Measurements from ENCODE around the gene IFIH1. TPM values are rescaled to one million over a fixed set of nuclear protein-coding genes. Genes with fewer than 3 reads are reported as not detected.
A peak's percentile ranks its signal among the peaks of the same experiment; 100 is the strongest.

IFIH1 gene
- total RNA-seq, 1 donor from 2014 or later, result 6.0 TPM

DNA sequence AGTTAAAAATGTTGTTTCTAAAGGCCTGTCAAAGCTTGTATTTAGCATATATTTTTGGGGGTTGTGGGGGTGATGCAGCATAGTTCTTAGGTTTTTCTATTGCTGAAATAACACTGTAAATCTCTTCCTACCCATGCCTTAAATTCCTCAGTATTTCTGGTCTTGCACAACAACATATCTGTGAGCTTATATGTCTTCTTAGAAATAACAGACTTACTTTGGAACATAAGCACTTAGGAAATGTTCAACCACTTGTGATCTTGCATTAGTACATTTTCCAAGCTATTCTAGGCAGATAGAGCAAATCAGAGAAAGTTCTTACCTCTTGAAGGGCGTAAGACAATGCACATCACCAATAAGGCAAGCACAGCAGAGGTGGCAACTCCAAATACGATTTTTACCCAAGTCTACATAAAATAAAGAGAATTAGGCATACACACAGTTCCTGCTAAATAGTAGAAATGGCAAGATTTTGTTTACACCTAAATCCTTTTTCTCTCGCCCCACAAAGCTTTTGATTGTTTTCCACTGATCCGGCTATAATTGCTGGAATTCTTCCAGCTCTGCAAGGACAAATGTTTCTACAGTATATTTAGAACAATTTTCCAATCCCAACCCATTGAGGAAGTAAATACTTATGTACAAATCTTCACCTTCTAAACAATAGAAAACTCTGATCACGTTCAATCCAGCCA lies 75.8 kb downstream of the IFIH1 start:
- DNase-seq, result no peak
- H3K27ac ChIP-seq (replicated peaks), result peak overlapping the region; percentile 67
- TF ChIP-seq, protein P1, sequence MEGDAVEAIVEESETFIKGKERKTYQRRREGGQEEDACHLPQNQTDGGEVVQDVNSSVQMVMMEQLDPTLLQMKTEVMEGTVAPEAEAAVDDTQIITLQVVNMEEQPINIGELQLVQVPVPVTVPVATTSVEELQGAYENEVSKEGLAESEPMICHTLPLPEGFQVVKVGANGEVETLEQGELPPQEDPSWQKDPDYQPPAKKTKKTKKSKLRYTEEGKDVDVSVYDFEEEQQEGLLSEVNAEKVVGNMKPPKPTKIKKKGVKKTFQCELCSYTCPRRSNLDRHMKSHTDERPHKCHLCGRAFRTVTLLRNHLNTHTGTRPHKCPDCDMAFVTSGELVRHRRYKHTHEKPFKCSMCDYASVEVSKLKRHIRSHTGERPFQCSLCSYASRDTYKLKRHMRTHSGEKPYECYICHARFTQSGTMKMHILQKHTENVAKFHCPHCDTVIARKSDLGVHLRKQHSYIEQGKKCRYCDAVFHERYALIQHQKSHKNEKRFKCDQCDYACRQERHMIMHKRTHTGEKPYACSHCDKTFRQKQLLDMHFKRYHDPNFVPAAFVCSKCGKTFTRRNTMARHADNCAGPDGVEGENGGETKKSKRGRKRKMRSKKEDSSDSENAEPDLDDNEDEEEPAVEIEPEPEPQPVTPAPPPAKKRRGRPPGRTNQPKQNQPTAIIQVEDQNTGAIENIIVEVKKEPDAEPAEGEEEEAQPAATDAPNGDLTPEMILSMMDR (IDR thresholded peaks at IDR 0.05; ENCODE audit: borderline replicate concordance), result no peak
- intact Hi-C loops (cut with micrococcal nuclease), result no loop called here
- H3K4me3 ChIP-seq, result peak overlapping the region; percentile 48
- no peaks in the 10 kb centered on the region for H3K9me3 ChIP-seq (replicated peaks)
- no peaks in the 10 kb centered on the region for H3K36me3 ChIP-seq
- H3K27me3 ChIP-seq (ENCODE audit: low read depth), result no peaks in the 10 kb centered on the region
- H3K4me1 ChIP-seq, result peaks cover 27% of the 10 kb centered on the region

DNA sequence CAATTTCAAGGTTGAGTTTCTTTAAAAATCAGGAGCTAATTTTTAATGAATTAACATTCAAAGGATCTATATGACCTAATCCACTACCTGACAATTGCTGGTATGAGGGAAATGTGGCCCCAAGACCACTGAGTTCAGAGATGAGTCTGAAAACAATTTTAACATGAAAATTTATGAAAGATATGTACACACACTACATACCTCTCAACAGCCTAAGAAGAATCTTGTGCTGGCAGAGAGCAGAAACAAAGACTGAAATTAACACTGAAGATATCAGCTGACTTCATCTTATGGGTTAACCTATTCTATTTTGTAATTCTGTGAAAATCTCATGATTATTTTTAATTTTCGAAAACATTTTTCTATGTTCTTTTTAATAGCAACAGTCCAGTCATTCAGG lies 76.9 kb downstream of the IFIH1 start:
- no peak overlapping the region for H3K27ac ChIP-seq (replicated peaks)
- H3K36me3 ChIP-seq, result no peaks in the 10 kb centered on the region
- peaks cover 27% of the 10 kb centered on the region for H3K4me1 ChIP-seq
- DNase-seq, result no peak
- no peaks in the 10 kb centered on the region for H3K27me3 ChIP-seq (ENCODE audit: low read depth)
- TF ChIP-seq, protein P1 (IDR thresholded peaks at IDR 0.05; ENCODE audit: borderline replicate concordance), result no peak
- no peak overlapping the region for H3K4me3 ChIP-seq
- intact Hi-C loops (cut with micrococcal nuclease), result no loop called here
- H3K9me3 ChIP-seq (replicated peaks), result no peaks in the 10 kb centered on the region

DNA sequence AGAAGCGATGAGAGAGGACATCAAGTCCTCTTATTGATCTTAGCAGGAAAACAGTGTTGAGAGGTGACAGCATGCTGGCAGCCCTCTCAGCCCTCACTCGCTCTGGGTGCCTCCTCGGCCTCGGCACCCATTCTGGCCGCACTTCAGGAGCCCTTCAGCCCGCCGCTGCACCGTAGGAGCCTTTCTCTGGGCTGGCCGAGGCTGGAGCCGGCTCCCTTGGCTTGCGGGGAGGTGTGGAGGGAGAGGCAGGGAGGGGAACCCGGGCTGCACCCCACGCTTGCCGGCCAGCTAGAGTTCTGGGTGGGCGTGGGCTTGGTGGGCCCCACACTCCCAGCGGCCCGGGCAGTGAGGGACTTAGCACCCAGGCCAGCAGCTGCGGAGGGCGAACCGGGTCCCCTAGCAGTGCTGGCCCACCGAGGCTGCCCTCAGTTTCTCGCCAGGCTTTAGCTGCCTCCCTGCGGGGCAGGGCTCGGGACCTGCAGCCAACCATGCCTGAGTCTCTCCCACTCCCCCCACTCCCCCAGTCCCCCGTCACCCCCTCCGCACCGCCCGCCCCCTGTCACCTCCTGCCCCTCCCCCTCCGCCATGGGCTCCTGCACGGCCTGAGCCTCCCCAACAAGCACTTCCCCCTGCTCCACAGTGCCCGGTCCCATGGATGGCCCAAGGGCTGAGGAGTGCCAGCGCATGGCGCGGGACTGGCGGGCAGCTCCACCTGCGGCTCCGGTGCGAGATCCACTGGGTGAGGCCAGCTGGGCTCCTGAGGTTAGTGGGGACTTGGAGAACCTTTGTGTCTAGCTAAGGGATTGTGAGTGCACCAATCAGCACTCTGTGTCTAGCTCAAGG lies 83.6 kb downstream of the IFIH1 start:
- no peaks in the 10 kb centered on the region for H3K4me1 ChIP-seq
- H3K36me3 ChIP-seq, result no peaks in the 10 kb centered on the region
- intact Hi-C loops (cut with micrococcal nuclease), result no loop called here
- no peaks in the 10 kb centered on the region for H3K27me3 ChIP-seq (ENCODE audit: low read depth)
- no peak for DNase-seq
- H3K4me3 ChIP-seq, result no peak overlapping the region
- peaks cover 4% of the 10 kb centered on the region for H3K9me3 ChIP-seq (replicated peaks)
- no peak overlapping the region for H3K27ac ChIP-seq (replicated peaks)
- TF ChIP-seq, protein P1 (IDR thresholded peaks at IDR 0.05; ENCODE audit: borderline replicate concordance), result no peak

DNA sequence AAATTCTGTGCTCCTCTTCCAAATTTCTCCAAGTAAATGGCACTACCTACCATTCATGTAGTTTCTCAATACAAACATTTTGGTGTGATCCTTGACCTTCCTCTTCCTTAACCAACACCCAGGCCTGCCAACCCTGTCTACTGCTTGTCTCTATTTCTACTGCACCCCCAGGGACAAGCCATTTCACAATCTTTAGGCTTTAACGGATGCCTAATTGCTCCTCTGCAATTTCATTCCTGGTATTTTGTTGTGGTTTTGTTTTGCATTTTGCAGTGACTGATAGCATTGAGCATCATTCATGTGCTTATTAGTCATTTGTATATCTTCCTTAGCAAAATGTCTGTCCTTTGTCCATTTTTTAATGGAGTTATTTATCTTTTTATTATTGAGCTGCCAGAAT lies 85.3 kb downstream of the IFIH1 start:
- Histone ChIP-seq H3K27ac (replicated peaks) (no peak overlapping the region), H3K9me3 (replicated peaks) (peaks cover 4% of the 10 kb centered on the region), H3K27me3 (ENCODE audit: low read depth) (no peaks in the 10 kb centered on the region), H3K36me3 (no peaks in the 10 kb centered on the region), H3K4me1 (no peaks in the 10 kb centered on the region), H3K4me3 (no peak overlapping the region)
- no peak for DNase-seq
- intact Hi-C loops (cut with micrococcal nuclease), result no loop called here
- TF ChIP-seq, protein P1 (IDR thresholded peaks at IDR 0.05; ENCODE audit: borderline replicate concordance), result no peak

DNA sequence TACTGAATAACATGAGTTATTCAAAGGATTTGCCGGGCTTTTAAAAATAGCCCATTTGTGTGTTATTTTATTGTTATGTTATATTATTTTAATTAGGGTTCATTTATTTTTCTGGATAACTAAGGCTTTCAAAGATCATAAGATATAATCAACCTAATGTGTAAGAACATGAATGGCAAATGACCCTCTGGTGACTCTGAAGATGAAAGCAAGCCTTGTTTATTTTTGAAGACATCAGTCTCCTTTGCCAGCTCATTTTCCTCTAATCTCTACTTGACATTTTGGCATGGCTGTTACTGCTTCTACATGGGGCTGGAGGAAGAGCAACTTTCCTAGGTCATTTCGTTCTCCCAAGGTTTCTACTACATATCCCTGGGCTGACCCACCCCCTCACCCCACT lies 85.8 kb downstream of the IFIH1 start:
- H3K27ac ChIP-seq (replicated peaks), result no peak overlapping the region
- TF ChIP-seq, protein P1 (IDR thresholded peaks at IDR 0.05; ENCODE audit: borderline replicate concordance), result no peak
- DNase-seq, result no peak
- H3K4me3 ChIP-seq, result no peak overlapping the region
- H3K27me3 ChIP-seq (ENCODE audit: low read depth), result no peaks in the 10 kb centered on the region
- intact Hi-C loops (cut with micrococcal nuclease), result no loop called here
- no peaks in the 10 kb centered on the region for H3K4me1 ChIP-seq
- H3K9me3 ChIP-seq (replicated peaks), result peaks cover 4% of the 10 kb centered on the region
- H3K36me3 ChIP-seq, result no peaks in the 10 kb centered on the region
